ENCODE measurements around the gene SMTNL1. TPM values are rescaled to one million over a fixed set of nuclear protein-coding genes. Genes with fewer than 3 reads are reported as not detected.
A peak's percentile ranks its signal among the peaks of the same experiment; 100 is the strongest.

SMTNL1 gene
- polyA plus RNA-seq (2013, experiment 1 of 2), result 0.18 TPM
- polyA plus RNA-seq (2013, experiment 2 of 2), result 0.13 TPM

- no peak within 1 kb of the TSS for H3K4me2 ChIP-seq (ENCODE audit: low read length)
- no peak within 1 kb of the TSS for H3K27ac ChIP-seq (ENCODE audit: low read depth, low read length)
- no peak within 1 kb of the TSS for H3K4ac ChIP-seq (ENCODE audit: low read depth, low read length)
- H4K5ac ChIP-seq (ENCODE audit: low read length), result no peak within 1 kb of the TSS
- no peaks in the 10 kb centered on the region for H3K79me1 ChIP-seq (ENCODE audit: low read length)
- no peak within 1 kb of the TSS for H2AK5ac ChIP-seq (ENCODE audit: low read length)
- H2BK5ac ChIP-seq (ENCODE audit: low read length), result no peak within 1 kb of the TSS
- WGBS (ENCODE audit: extremely low coverage, insufficient coverage, low lambda C conversion rate), result no CpG with 5 or more reads among the region's 14 CpGs
- no peaks in the 10 kb centered on the region for H3K36me3 ChIP-seq (ENCODE audit: control insufficient read depth, insufficient read depth, low read length)
- H4K8ac ChIP-seq (ENCODE audit: low read depth, low read length), result no peak within 1 kb of the TSS
- no peak within 1 kb of the TSS for H3K23ac ChIP-seq (ENCODE audit: low read length)
- no peak within 1 kb of the TSS for H3K18ac ChIP-seq (ENCODE audit: low read length)
- no peak within 1 kb of the TSS for H2BK120ac ChIP-seq (ENCODE audit: low read depth, low read length)
- no peak within 1 kb of the TSS for H3K4me3 ChIP-seq (ENCODE audit: low read length)
- no peak for DNase-seq
- H2BK15ac ChIP-seq (replicated peaks; ENCODE audit: low read depth), result no peak within 1 kb of the TSS
- H3K4me1 ChIP-seq (ENCODE audit: control insufficient read depth, low read depth, low read length), result no peaks in the 10 kb centered on the region
- no peak within 1 kb of the TSS for H3K56ac ChIP-seq (ENCODE audit: low read length)
- H3K9ac ChIP-seq (ENCODE audit: low read length), result no peak within 1 kb of the TSS
- no peaks in the 10 kb centered on the region for H3K27me3 ChIP-seq (ENCODE audit: insufficient read depth, low read length, poor library complexity)
- no peaks in the 10 kb centered on the region for H3K79me2 ChIP-seq (ENCODE audit: control insufficient read depth, insufficient read depth, low read length)
Measured at GRCh38 chr11:57536947-57537619, at the start of gene SMTNL1. Gene SMTNL1 (plus strand): TSS chr11:57537595. CDS start chr11:57542643, 5,048 bp downstream.

GRCh38 chr11:57487920-57488659 is 49.3 kb upstream of the SMTNL1 start:
- Histone ChIP-seq H3K18ac (ENCODE audit: low read length) (no peak overlapping the region), H2BK5ac (ENCODE audit: low read length) (no peak overlapping the region), H2BK120ac (ENCODE audit: low read depth, low read length) (no peak overlapping the region), H2AK5ac (ENCODE audit: low read length) (no peak overlapping the region), H4K8ac (ENCODE audit: low read depth, low read length) (no peak overlapping the region), H4K5ac (ENCODE audit: low read length) (no peak overlapping the region), H3K27me3 (ENCODE audit: insufficient read depth, low read length, poor library complexity) (no peaks in the 10 kb centered on the region), H3K27ac (ENCODE audit: low read depth, low read length) (no peak overlapping the region), H3K9ac (ENCODE audit: low read length) (no peak overlapping the region), H3K23ac (ENCODE audit: low read length) (no peak overlapping the region), H3K36me3 (ENCODE audit: control insufficient read depth, insufficient read depth, low read length) (no peaks in the 10 kb centered on the region), H3K4me1 (ENCODE audit: control insufficient read depth, low read depth, low read length) (peaks cover 4% of the 10 kb centered on the region), H2BK15ac (replicated peaks; ENCODE audit: low read depth) (no peak overlapping the region), H3K4me2 (ENCODE audit: low read length) (no peak overlapping the region), H3K4me3 (ENCODE audit: low read length) (no peak overlapping the region), H3K79me2 (ENCODE audit: control insufficient read depth, insufficient read depth, low read length) (no peaks in the 10 kb centered on the region), H3K4ac (ENCODE audit: low read depth, low read length) (no peak overlapping the region), H3K79me1 (ENCODE audit: low read length) (no peaks in the 10 kb centered on the region), H3K56ac (ENCODE audit: low read length) (no peak overlapping the region)
- no CpG with 5 or more reads among the region's 6 CpGs for WGBS (ENCODE audit: extremely low coverage, insufficient coverage, low lambda C conversion rate)
- no peak for DNase-seq

GRCh38 chr11:57490456-57491248 is 46.7 kb upstream of the SMTNL1 start:
- Histone ChIP-seq H3K79me1 (ENCODE audit: low read length) (no peaks in the 10 kb centered on the region), H3K18ac (ENCODE audit: low read length) (no peak overlapping the region), H2BK120ac (ENCODE audit: low read depth, low read length) (no peak overlapping the region), H3K79me2 (ENCODE audit: control insufficient read depth, insufficient read depth, low read length) (no peaks in the 10 kb centered on the region), H2AK5ac (ENCODE audit: low read length) (no peak overlapping the region), H3K27me3 (ENCODE audit: insufficient read depth, low read length, poor library complexity) (no peaks in the 10 kb centered on the region), H3K23ac (ENCODE audit: low read length) (no peak overlapping the region), H3K4me1 (ENCODE audit: control insufficient read depth, low read depth, low read length) (no peaks in the 10 kb centered on the region), H3K9ac (ENCODE audit: low read length) (no peak overlapping the region), H2BK15ac (replicated peaks; ENCODE audit: low read depth) (no peak overlapping the region), H3K4ac (ENCODE audit: low read depth, low read length) (no peak overlapping the region), H3K56ac (ENCODE audit: low read length) (no peak overlapping the region), H4K8ac (ENCODE audit: low read depth, low read length) (no peak overlapping the region), H3K27ac (ENCODE audit: low read depth, low read length) (no peak overlapping the region), H3K36me3 (ENCODE audit: control insufficient read depth, insufficient read depth, low read length) (no peaks in the 10 kb centered on the region), H3K4me3 (ENCODE audit: low read length) (no peak overlapping the region), H4K5ac (ENCODE audit: low read length) (no peak overlapping the region), H3K4me2 (ENCODE audit: low read length) (no peak overlapping the region), H2BK5ac (ENCODE audit: low read length) (no peak overlapping the region)
- no CpG with 5 or more reads among the region's 9 CpGs for WGBS (ENCODE audit: extremely low coverage, insufficient coverage, low lambda C conversion rate)
- no peak for DNase-seq

GRCh38 chr11:57491371-57492061 is 45.9 kb upstream of the SMTNL1 start:
- no CpG with 5 or more reads among the region's 11 CpGs for WGBS (ENCODE audit: extremely low coverage, insufficient coverage, low lambda C conversion rate)
- no peak overlapping the region for H3K56ac ChIP-seq (ENCODE audit: low read length)
- no peak overlapping the region for H2AK5ac ChIP-seq (ENCODE audit: low read length)
- H3K4ac ChIP-seq (ENCODE audit: low read depth, low read length), result no peak overlapping the region
- no peak overlapping the region for H3K18ac ChIP-seq (ENCODE audit: low read length)
- H2BK120ac ChIP-seq (ENCODE audit: low read depth, low read length), result no peak overlapping the region
- H3K27ac ChIP-seq (ENCODE audit: low read depth, low read length), result no peak overlapping the region
- no peak overlapping the region for H3K9ac ChIP-seq (ENCODE audit: low read length)
- H3K79me1 ChIP-seq (ENCODE audit: low read length), result no peaks in the 10 kb centered on the region
- no peak overlapping the region for H2BK5ac ChIP-seq (ENCODE audit: low read length)
- H3K4me3 ChIP-seq (ENCODE audit: low read length), result no peak overlapping the region
- no peaks in the 10 kb centered on the region for H3K36me3 ChIP-seq (ENCODE audit: control insufficient read depth, insufficient read depth, low read length)
- H3K79me2 ChIP-seq (ENCODE audit: control insufficient read depth, insufficient read depth, low read length), result no peaks in the 10 kb centered on the region
- H3K23ac ChIP-seq (ENCODE audit: low read length), result no peak overlapping the region
- H4K8ac ChIP-seq (ENCODE audit: low read depth, low read length), result no peak overlapping the region
- peaks cover 2% of the 10 kb centered on the region for H3K4me1 ChIP-seq (ENCODE audit: control insufficient read depth, low read depth, low read length)
- H4K5ac ChIP-seq (ENCODE audit: low read length), result no peak overlapping the region
- no peak overlapping the region for H2BK15ac ChIP-seq (replicated peaks; ENCODE audit: low read depth)
- H3K27me3 ChIP-seq (ENCODE audit: insufficient read depth, low read length, poor library complexity), result no peaks in the 10 kb centered on the region
- peak; percentile 75 for DNase-seq
- no peak overlapping the region for H3K4me2 ChIP-seq (ENCODE audit: low read length)

Data from mesendoderm (in vitro differentiated cells).